GM10266 (cell line): ENCODE data around the gene PTPRN2.
"Not testable (repeated sequence)": the region's sequence is repeated elsewhere in the genome, so short reads cannot be mapped to it uniquely, and the experiment has no call there.

Experiments
- DNase-seq: peaks from one replicate; pipeline ENCODE4 v3.0.0; 2012; ENCODE audit errors: extremely low spot score
- CTCF ChIP-seq: IDR thresholded peaks from 2 replicates; pipeline ENCODE4 v1.5.1; 2012; ENCODE audit warnings: mild to moderate bottlenecking, low read depth; ENCODE audit not compliant: control insufficient read depth, insufficient read depth; ENCODE audit errors: missing control alignments

The PTPRN2 gene

GRCh38 chr7:157918326-157919080 lies 669.1 kb downstream of the PTPRN2 start:
- DNase-seq, result no peak

GRCh38 chr7:157916946-157917640 lies 670.5 kb downstream of the PTPRN2 start:
- DNase-seq, result no peak
- no peak for TF ChIP-seq CTCF

More at GRCh38 chr7:157918326-157919080, 669.1 kb downstream of the PTPRN2 start:
- TF ChIP-seq CTCF, result no peak

GRCh38 chr7:157910446-157910845 lies 677.2 kb downstream of the PTPRN2 start:
- no peak for DNase-seq
- TF ChIP-seq CTCF, result no peak

- not testable (repeated sequence) for DNase-seq
These were observed 677.6 kb downstream of the PTPRN2 start for GRCh38 chr7:157910045-157910444.

GRCh38 chr7:157909370-157909769 lies 678.3 kb downstream of the PTPRN2 start:
- TF ChIP-seq CTCF, result no peak

GRCh38 chr7:157908006-157908782 lies 679.4 kb downstream of the PTPRN2 start:
- TF ChIP-seq CTCF, result no peak
- DNase-seq, result no peak

More at GRCh38 chr7:157909370-157909769, 678.3 kb downstream of the PTPRN2 start:
- no peak for DNase-seq

GRCh38 chr7:157907091-157907490 lies 680.5 kb downstream of the PTPRN2 start:
- no peak for DNase-seq
- no peak for TF ChIP-seq CTCF
